Lower lobe of right lung (tissue), 2 donors: ENCODE measurements around the gene ABCG5. TPM values are rescaled to one million over a fixed set of nuclear protein-coding genes. Genes with fewer than 3 reads are reported as not detected.

ENCODE experiments used
- ATAC-seq, 2 donors: fragments of 200-7000 bp; cut with Tn5 transposase; one replicate each; pipeline ENCODE4 v1.9.1; 2020 to 2022; ENCODE audit warnings: mild to moderate bottlenecking in 2 of 2, moderate library complexity in 2 of 2
- DNase-seq: peaks from one replicate; pipeline ENCODE4 v3.0.0-alpha.2; 2020
- H3K27ac ChIP-seq: fragments of 200-600 bp; one replicate; pipeline ENCODE4 v1.8.0; 2022
- H3K27me3 ChIP-seq: fragments of 200-600 bp; one replicate; pipeline ENCODE4 v1.8.0; 2022; ENCODE audit warnings: low read depth
- H3K36me3 ChIP-seq: fragments of 200-600 bp; one replicate; pipeline ENCODE4 v1.8.0; 2022; ENCODE audit warnings: mild to moderate bottlenecking
- H3K4me1 ChIP-seq: fragments of 200-600 bp; one replicate; pipeline ENCODE4 v1.8.0; 2022
- H3K4me3 ChIP-seq: fragments of 200-600 bp; one replicate; pipeline ENCODE4 v1.8.0; 2022; ENCODE audit warnings: mild to moderate bottlenecking
- H3K9me3 ChIP-seq: fragments of 200-600 bp; one replicate; pipeline ENCODE4 v1.8.0; 2022
- intact Hi-C: fragments of 100-400 bp; cut with DNase I; formaldehyde crosslinking; loops from one replicate; pipeline ENCODE4 v1.11.0; 2022
- total RNA-seq: library from RNA; stranded (reverse); fragmentation: NEBNext Ultra II Directional; extraction: Animal tissue kit (Norgen Biotek cat#: 25700); gene quantifications from one replicate; pipeline ENCODE4 v1.2.1, GENCODE V29; 2021
- TF ChIP-seq, protein P1 (sequence below): fragments of 200-600 bp; IDR thresholded peaks from one replicate; pipeline ENCODE4 v1.8.0; 2022; ENCODE audit warnings: antibody characterized with exemption, mild to moderate bottlenecking
- donor health status: DM: no; HTN: yes; CAD: no; lungs with severe emphysema.

Gene ABCG5
- total RNA-seq, 1 donor from 2014 or later: not detected

- ATAC-seq (no peak), DNase-seq (no peak)
- Histone ChIP-seq H3K4me1 (no peaks in the 10 kb centered on the region), H3K4me3 (no peak overlapping the region), H3K36me3 (peaks cover 16% of the 10 kb centered on the region), H3K27ac (no peak overlapping the region), H3K27me3 (no peaks in the 10 kb centered on the region), H3K9me3 (no peaks in the 10 kb centered on the region)
- TF ChIP-seq, protein P1, sequence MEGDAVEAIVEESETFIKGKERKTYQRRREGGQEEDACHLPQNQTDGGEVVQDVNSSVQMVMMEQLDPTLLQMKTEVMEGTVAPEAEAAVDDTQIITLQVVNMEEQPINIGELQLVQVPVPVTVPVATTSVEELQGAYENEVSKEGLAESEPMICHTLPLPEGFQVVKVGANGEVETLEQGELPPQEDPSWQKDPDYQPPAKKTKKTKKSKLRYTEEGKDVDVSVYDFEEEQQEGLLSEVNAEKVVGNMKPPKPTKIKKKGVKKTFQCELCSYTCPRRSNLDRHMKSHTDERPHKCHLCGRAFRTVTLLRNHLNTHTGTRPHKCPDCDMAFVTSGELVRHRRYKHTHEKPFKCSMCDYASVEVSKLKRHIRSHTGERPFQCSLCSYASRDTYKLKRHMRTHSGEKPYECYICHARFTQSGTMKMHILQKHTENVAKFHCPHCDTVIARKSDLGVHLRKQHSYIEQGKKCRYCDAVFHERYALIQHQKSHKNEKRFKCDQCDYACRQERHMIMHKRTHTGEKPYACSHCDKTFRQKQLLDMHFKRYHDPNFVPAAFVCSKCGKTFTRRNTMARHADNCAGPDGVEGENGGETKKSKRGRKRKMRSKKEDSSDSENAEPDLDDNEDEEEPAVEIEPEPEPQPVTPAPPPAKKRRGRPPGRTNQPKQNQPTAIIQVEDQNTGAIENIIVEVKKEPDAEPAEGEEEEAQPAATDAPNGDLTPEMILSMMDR: no peak
- intact Hi-C loops: no loop called here
These were observed 23.9 kb downstream of the ABCG5 start for GRCh38 chr2:43814711-43815110.

DNA sequence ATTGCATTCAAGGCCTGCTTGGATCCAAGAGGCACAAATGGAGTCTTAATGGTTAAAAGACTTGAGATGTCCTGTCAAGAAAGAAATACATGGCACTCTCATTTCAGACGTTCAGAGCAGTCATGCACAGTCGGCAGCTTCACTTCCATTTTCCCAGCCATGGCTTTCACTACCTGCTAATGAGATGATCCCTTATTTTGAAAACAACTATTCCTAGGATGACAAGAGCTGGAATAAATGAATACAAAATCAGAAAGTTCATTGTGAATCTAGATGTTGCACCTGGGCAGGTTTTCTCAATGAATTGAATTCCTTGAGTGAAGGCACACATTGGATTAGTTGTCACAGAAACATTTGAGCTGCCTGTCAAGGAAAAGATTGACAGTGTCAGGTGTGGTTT lies 25.7 kb downstream of the ABCG5 start:
- intact Hi-C loops: no loop called here
- no peak for DNase-seq
- TF ChIP-seq, protein P1: no peak

GRCh38 chr2:43812006-43812405 lies 26.6 kb downstream of the ABCG5 start:
- no peak overlapping the region for H3K4me3 ChIP-seq
- ATAC-seq (no peak), DNase-seq (no peak)
- no peaks in the 10 kb centered on the region for H3K4me1 ChIP-seq
- TF ChIP-seq, protein P1: no peak
- intact Hi-C loops: no loop called here
- H3K27ac ChIP-seq: no peak overlapping the region
- H3K27me3 ChIP-seq: no peaks in the 10 kb centered on the region
- H3K9me3 ChIP-seq: no peaks in the 10 kb centered on the region
- H3K36me3 ChIP-seq: peaks cover 21% of the 10 kb centered on the region

More for the DNA sequence above, 25.7 kb downstream of the ABCG5 start:
- H3K9me3 ChIP-seq: no peaks in the 10 kb centered on the region
- peaks cover 16% of the 10 kb centered on the region for H3K36me3 ChIP-seq
- no peaks in the 10 kb centered on the region for H3K4me1 ChIP-seq
- H3K27ac ChIP-seq: no peak overlapping the region
- no peak overlapping the region for H3K4me3 ChIP-seq
- H3K27me3 ChIP-seq: no peaks in the 10 kb centered on the region
- ATAC-seq: no peak

GRCh38 chr2:43810888-43811287 lies 27.8 kb downstream of the ABCG5 start:
- no peak for DNase-seq
- H3K9me3 ChIP-seq: no peaks in the 10 kb centered on the region
- H3K27me3 ChIP-seq: no peaks in the 10 kb centered on the region
- H3K27ac ChIP-seq: no peak overlapping the region
- ATAC-seq: no peak
- TF ChIP-seq, protein P1: no peak
- H3K4me1 ChIP-seq: no peaks in the 10 kb centered on the region
- H3K4me3 ChIP-seq: no peak overlapping the region
- peaks cover 26% of the 10 kb centered on the region for H3K36me3 ChIP-seq
- intact Hi-C loops: no loop called here

- H3K27ac ChIP-seq: no peak overlapping the region
- H3K4me3 ChIP-seq: no peak overlapping the region
- no peaks in the 10 kb centered on the region for H3K27me3 ChIP-seq
- no peaks in the 10 kb centered on the region for H3K9me3 ChIP-seq
- H3K36me3 ChIP-seq: peaks cover 31% of the 10 kb centered on the region
- intact Hi-C loops: no loop called here
- no peak for DNase-seq
- no peak for ATAC-seq
- H3K4me1 ChIP-seq: no peaks in the 10 kb centered on the region
- TF ChIP-seq, protein P1: no peak
These were observed 28.2 kb downstream of the ABCG5 start for GRCh38 chr2:43810452-43810851.

DNA sequence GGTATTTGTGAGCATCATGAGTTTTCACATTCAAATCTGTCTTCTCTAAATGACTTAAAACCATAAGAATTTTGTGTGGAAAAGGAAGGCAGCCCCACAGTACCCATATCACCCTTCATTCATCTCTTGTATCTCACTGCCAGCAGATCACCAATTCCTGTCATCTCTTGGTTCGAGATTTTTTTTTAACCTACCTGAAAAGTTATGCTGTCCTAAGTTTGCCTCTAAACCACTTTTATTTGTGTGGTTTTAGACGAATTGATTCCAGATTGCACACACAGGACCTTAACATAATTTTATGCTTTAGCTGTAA lies 32.0 kb downstream of the ABCG5 start:
- TF ChIP-seq, protein P1: no peak
- Histone ChIP-seq H3K36me3 (peaks cover 47% of the 10 kb centered on the region), H3K9me3 (no peaks in the 10 kb centered on the region), H3K27me3 (no peaks in the 10 kb centered on the region), H3K27ac (no peak overlapping the region), H3K4me1 (no peaks in the 10 kb centered on the region), H3K4me3 (no peak overlapping the region)
- intact Hi-C loops: no loop called here
- DNase-seq (no peak), ATAC-seq (no peak)
